Astrocyte (in vitro differentiated cells and primary cell): ENCODE data around the gene SMIM10. TPM values are rescaled to one million over a fixed set of nuclear protein-coding genes. Genes with fewer than 3 reads are reported as not detected.

Source experiments
- total RNA-seq: library from RNA; stranded (reverse); gene quantifications from 2 replicates; pipeline ENCODE4 v1.2.1, GENCODE V29; 2021

SMIM10 gene
- total RNA-seq, 1 donor from 2014 or later, result 1.2 TPM

Other genes with a start within 250 kb of the SMIM10 start
- gene PABIR2, start 193.8 kb upstream of the SMIM10 start, total RNA-seq, result 11.5 and 12.4 TPM in 2 replicates
- 47.9 and 60.4 TPM in 2 replicates for gene MOSPD1, start 75.7 kb upstream of the SMIM10 start, total RNA-seq
- gene RTL8B, start 31.6 kb downstream of the SMIM10 start, total RNA-seq, result 12.1 and 13.3 TPM in 2 replicates
- 233 and 240 TPM in 2 replicates for gene RTL8C, start 41.4 kb downstream of the SMIM10 start, total RNA-seq
- 33.9 and 36.4 TPM in 2 replicates for gene RTL8A, start 61.1 kb downstream of the SMIM10 start, total RNA-seq
- 2.7 and 3.2 TPM in 2 replicates for gene SMIM10L2B, start 107.7 kb downstream of the SMIM10 start, total RNA-seq
- not detected in 2 replicates for gene ETDB, start 129.5 kb downstream of the SMIM10 start, total RNA-seq
- gene CT55, start 180.4 kb downstream of the SMIM10 start, total RNA-seq, result not detected in 2 replicates